ENCODE results near the gene AIG1. TPM values are rescaled to one million over a fixed set of nuclear protein-coding genes. Genes with fewer than 3 reads are reported as not detected.

AIG1 gene
- total and polyA plus RNA-seq, 2 donors from 2014 or later: 57.3 to 146 TPM

- no peak for DNase-seq
- no peak for FAIRE-seq
- H3K9ac ChIP-seq (ENCODE audit: low read length in 3 of 3): no peak overlapping the region
These were observed 268.2 kb downstream of the AIG1 start for GRCh38 chr6:143328876-143329275.

GRCh38 chr6:143329323-143329722 is 268.6 kb downstream of the AIG1 start:
- H3K4me1 ChIP-seq (ENCODE audit: control insufficient read depth in 2 of 3, insufficient read depth in 2 of 3, low read depth in 1 of 3, low read length in 3 of 3): no peaks in the 10 kb centered on the region
- no peaks in the 10 kb centered on the region for H3K27me3 ChIP-seq (ENCODE audit: control insufficient read depth, insufficient read depth, low read length)
- intact Hi-C loops (cut with DNase I): no loop called here
- no peaks in the 10 kb centered on the region for H3K9me3 ChIP-seq (ENCODE audit: control insufficient read depth in 2 of 3, insufficient read depth in 1 of 3, low read length in 3 of 3)
- DNase-seq (no peak), FAIRE-seq (no peak)
- TF ChIP-seq CTCF (IDR thresholded peaks at IDR 0.05; ENCODE audit: borderline replicate concordance, extremely low read depth, insufficient read depth): no peak
- no peak overlapping the region for H3K4me3 ChIP-seq (ENCODE audit: low read length in 3 of 3)
- H3K36me3 ChIP-seq (ENCODE audit: control insufficient read depth in 2 of 3, insufficient read depth in 3 of 3, low read length in 3 of 3): peaks cover 0 to 8% (median 2%) of the 10 kb centered on the region in 3 donors
- H3K9ac ChIP-seq (ENCODE audit: low read length in 3 of 3): no peak overlapping the region
- no peak overlapping the region for H3K27ac ChIP-seq (ENCODE audit: low read depth in 2 of 2, low read length in 2 of 2)

More at GRCh38 chr6:143328876-143329275, 268.2 kb downstream of the AIG1 start:
- no peak for TF ChIP-seq CTCF (IDR thresholded peaks at IDR 0.05; ENCODE audit: borderline replicate concordance, extremely low read depth, insufficient read depth)
- Histone ChIP-seq H3K27ac (ENCODE audit: low read depth in 2 of 2, low read length in 2 of 2) (no peak overlapping the region), H3K27me3 (ENCODE audit: control insufficient read depth, insufficient read depth, low read length) (no peaks in the 10 kb centered on the region), H3K9me3 (ENCODE audit: control insufficient read depth in 2 of 3, insufficient read depth in 1 of 3, low read length in 3 of 3) (no peaks in the 10 kb centered on the region), H3K36me3 (ENCODE audit: control insufficient read depth in 2 of 3, insufficient read depth in 3 of 3, low read length in 3 of 3) (peaks cover 0 to 4% (median 0%) of the 10 kb centered on the region in 3 donors), H3K4me1 (ENCODE audit: control insufficient read depth in 2 of 3, insufficient read depth in 2 of 3, low read depth in 1 of 3, low read length in 3 of 3) (no peaks in the 10 kb centered on the region), H3K4me3 (ENCODE audit: low read length in 3 of 3) (no peak overlapping the region)
- intact Hi-C loops (cut with DNase I): no loop called here

- no peak overlapping the region for H3K27ac ChIP-seq (ENCODE audit: low read depth in 2 of 2, low read length in 2 of 2)
- H3K36me3 ChIP-seq (ENCODE audit: control insufficient read depth in 2 of 3, insufficient read depth in 3 of 3, low read length in 3 of 3): peaks cover 0 to 8% (median 4%) of the 10 kb centered on the region in 3 donors
- no peak for TF ChIP-seq CTCF (IDR thresholded peaks at IDR 0.05; ENCODE audit: borderline replicate concordance, extremely low read depth, insufficient read depth)
- no peak overlapping the region for H3K4me3 ChIP-seq (ENCODE audit: low read length in 3 of 3)
- no peaks in the 10 kb centered on the region for H3K27me3 ChIP-seq (ENCODE audit: control insufficient read depth, insufficient read depth, low read length)
- no peak overlapping the region for H3K9ac ChIP-seq (ENCODE audit: low read length in 3 of 3)
- DNase-seq (no peak), FAIRE-seq (no peak)
- H3K4me1 ChIP-seq (ENCODE audit: control insufficient read depth in 2 of 3, insufficient read depth in 2 of 3, low read depth in 1 of 3, low read length in 3 of 3): no peaks in the 10 kb centered on the region
- H3K9me3 ChIP-seq (ENCODE audit: control insufficient read depth in 2 of 3, insufficient read depth in 1 of 3, low read length in 3 of 3): no peaks in the 10 kb centered on the region
- intact Hi-C loops (cut with DNase I): no loop called here
These were observed 270.7 kb downstream of the AIG1 start for GRCh38 chr6:143331362-143331761.
